DMS153 (cell line): Measurements from ENCODE around the gene AGBL4.

ENCODE experiments used
- DNase-seq: peaks from one replicate; lab custom pipeline; 2025; lab: John Stamatoyannopoulos, UW

The AGBL4 gene

DNA sequence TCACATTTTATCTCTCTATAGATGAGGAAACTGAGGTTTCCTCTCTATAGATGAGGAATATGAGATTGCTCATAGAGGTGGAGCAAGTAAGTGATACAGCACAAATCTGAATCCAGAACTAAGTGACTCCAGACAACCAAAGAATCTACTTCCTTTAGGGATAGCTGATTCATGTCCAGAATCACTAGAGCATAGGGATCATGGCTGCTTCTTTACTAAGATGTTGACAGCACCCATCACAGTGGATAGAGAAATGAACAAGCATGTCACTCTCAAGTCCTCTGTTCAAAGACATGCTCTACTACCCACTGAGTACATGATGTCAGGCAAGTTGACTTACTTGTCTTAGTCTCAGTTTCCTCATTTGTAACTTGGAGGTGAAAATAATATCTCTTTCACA is 1435.7 kb downstream of the AGBL4 start:
- DNase-seq: no peak

DNA sequence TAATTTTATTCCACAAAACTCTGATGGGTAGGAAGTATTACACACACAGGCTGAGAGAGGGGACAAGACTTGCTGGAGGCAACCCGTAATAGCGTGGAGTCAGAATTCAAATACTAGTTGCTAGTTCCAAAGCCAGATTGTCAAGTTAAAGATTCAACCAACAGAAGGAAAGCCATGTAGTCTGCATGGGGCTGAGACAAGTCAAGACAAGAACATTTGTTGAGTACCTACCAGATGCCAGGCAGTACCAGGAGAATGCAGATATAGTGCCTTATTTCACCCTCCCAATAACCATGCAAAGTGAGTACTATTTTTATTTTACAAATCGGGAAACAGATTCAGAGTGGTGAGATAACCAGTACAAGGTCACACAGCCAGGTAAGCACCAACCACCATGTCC is 1441.3 kb downstream of the AGBL4 start:
- DNase-seq: no peak

DNA sequence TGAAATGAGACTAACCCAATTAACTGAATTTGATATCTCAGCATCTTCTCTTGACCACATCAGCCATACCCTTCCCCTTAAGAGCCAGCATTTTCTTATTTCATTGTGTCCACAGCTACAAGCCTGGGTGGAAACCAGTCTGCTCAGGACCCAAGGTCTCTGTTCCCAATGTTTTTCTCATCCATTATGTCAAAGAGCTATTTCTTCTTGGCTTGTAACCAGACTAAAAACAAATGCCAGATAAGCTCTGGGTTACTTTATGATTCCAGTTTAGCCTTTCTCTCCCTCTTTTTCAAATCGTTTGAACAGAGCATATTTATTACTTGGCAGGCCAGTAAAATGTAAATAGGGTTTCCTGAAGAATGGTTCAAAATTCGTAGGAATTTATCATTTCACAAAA is 1442.5 kb downstream of the AGBL4 start:
- DNase-seq: no peak

DNA sequence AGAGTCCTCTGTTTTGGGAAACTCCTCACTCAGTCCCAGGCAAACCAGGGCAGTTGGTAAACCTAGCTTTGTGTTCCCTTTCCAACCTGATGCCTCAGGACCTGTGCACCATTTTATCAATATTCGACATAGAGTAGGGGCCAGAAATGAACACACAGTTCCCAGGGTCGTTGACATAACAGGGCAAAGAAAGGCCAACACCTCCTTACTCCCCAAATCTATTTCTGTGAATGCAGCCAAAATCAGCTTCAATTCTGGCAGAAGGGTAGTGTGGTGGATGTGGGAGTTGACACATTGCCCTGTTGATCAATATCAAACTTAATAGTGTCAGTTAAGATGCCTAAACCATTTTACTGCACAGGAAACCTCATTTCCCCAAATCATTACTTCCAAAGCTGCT is 1447.2 kb downstream of the AGBL4 start:
- no peak for DNase-seq

DNA sequence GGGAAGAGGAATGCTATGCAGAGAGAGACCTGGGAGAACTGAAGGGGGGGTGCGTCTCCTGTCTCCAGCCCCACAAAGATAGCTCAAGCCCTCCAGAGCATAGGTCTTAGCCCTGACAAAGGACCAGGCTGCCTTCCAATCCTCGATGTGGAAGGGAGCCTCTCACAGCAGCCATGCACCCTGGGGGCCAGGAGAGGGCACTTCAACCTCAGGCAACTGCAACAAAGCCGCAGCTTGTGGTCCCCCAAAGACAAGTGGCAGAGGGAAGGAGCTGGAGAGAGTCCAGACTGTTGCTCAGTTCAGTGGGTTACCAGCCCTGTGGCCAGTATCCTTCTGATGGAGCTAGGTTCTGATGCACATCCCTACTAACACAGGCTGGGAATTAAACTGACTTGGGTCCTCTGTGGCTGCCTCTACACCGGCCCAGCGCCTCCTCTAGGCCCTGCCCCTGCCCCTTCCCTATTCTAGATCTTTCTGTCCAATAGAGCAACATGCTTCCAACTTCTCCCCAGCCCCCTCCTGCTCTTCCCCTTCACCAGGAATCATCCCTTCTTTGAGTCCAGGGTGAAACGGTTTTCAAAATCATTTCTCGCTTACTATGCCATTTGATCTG is 1451.0 kb downstream of the AGBL4 start:
- peak; percentile 89 for DNase-seq

DNA sequence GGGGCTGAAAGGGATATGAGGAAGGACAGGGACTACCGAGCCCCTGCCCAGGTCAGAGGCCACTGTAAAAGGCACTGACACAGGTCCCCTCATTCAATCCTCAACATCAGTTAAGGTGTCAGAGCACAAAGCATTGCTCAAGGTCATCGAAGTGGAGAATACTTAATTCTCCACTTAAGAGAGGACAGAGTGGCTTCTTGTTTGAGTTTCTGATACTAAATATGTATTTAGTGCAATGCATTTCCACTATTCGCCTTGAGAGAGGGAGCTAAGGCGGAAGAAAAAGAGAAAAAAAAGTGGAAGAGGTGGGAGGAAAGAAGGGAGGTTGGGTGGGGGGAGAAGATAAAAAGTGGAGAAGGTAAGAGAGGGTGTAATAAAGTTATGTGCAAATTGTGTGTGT is 1451.6 kb downstream of the AGBL4 start:
- DNase-seq: no peak

DNA sequence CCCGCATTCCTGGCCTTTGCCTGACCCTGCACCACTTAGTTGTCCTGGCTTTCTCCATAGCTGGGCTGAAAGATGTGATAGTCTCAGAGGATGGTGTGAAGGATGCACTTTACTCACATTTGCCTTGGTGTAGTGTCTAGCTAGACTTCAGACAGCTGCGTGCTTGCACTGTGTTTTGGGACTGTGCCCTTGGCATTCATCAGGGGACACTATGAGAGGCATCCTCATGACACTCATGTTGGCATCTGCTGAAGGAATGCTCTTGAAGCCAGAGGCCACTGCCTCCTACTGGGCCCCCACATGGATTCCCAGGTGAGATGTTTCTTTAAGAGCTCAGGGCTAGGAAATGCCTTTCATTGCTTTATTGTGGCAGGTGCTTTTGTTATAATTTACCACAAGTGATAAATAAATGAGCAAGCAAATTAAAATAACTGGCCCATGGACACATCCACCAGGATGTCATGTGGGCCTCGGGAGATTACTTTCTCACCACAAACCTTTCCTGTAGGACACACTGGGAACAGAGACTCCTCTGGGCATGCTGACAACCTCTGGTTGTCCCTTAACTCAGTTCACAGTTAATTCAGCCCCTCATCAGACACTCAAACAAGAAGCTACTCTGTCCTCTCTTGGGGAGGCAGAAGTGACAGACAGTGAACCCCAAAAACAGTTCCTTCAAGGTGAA is 1452.3 kb downstream of the AGBL4 start:
- no peak for DNase-seq

DNA sequence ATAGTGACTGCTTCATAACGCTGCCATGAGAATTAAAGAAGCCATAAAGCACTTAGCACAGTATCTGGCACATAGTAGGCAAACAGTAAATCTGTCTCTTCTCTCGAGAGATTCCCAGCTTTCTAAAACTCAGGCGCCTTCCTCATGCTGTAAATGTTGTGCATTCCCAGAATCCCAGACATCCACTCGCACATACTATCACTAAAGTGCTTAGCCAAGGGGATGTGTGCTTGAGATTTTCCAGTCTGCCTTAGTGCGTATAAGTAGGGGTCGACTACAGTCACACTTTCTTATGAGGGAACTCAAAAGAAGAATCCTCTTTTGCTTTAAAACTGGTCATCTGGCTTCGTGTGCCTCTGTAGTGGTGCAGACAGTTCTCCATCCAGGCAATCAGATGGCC is 1453.2 kb downstream of the AGBL4 start:
- DNase-seq: no peak

DNA sequence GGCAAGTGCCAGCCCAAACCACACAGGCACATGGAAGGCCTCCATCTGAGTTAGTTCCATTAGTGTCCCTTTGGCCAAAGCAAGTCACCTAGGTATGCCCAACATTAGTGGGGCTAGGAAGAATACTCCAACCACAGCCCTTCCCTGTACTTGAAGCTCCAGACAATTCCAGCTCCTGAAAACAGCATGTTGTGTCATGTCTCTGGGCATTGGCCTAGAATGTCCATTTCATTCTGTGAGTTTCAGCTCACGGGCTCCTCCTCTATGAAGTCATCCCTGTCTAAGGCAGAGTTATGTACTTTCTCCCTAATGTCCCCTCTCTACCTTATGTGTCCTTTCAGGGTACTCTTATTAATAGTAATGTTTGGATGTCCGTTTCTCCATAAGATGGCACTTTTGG is 1455.3 kb downstream of the AGBL4 start:
- DNase-seq: no peak

DNA sequence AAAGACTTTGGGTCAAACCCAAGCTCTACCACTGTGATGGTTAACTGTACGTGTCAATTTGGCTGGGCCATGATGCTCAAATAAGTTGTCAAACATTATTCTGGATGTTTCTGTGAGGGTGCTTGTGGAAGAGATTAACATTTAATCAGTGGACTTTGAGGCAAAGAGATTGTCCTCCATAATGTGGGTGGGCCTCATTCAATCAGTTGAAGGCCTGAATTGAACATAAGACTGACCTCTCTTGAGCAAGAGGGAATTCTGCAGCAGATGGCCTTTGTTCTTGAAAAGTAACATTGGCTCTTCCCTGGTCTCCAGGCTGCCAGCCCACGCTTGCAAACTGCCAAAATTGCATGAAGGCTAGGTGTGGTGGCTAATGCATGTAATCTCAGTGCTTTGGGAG is 1457.3 kb downstream of the AGBL4 start:
- DNase-seq: no peak

DNA sequence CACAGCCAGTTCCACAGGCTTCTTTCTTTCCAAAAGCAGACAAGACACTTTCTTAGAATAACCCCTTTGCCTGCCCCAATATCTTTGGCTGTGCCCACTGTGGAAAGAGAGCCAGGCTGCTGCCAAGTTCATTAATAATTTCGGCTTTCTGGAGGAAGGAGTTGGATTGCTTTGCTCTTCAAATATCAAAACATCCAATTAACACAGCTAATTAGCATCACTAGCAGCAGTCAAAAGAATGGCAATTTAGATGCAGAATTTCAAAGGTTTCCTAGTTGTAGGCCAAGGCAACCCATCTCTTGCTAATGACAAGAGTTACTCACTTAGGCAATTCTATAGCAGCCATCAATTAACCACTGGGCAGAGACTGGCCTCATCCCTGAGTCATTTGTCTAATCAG is 1460.7 kb downstream of the AGBL4 start:
- no peak for DNase-seq

DNA sequence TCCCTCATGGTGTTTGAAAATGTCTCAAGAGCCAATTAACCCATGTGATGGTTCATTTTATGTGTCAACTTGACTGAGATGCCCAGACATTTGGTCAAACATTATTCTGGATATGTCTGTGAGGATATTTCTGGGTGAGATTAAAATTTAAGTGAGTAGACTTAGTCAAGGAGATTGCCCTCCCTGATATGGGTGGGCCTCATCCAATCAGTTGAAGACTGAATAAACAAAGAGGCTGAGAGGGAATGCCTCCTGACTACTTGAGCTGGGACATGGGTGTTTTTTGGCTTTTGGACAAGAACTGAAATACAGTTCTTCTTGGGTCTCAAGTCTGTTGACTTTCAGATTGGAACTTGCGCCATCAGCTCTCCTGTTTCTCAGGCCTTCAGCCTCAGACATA is 1462.3 kb downstream of the AGBL4 start:
- no peak for DNase-seq

DNA sequence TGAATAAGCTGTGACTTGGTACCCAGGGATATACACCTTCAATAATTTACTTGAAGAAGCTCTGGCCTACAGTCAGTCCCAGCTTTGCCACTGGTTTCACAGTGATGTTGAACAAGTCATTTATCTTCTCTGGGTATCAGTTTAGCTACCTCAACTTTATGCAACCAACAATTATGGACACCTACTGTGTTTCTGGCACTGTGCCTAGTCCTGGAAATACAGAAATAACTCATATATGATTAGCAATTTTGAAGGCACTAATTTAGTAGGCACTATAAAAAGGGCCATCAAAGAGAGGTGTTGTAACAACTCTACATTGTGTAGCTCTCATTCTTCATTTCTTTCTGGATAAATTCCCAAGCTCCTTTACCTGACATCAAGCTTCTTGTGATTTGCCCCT is 1463.2 kb downstream of the AGBL4 start:
- DNase-seq: no peak

DNA sequence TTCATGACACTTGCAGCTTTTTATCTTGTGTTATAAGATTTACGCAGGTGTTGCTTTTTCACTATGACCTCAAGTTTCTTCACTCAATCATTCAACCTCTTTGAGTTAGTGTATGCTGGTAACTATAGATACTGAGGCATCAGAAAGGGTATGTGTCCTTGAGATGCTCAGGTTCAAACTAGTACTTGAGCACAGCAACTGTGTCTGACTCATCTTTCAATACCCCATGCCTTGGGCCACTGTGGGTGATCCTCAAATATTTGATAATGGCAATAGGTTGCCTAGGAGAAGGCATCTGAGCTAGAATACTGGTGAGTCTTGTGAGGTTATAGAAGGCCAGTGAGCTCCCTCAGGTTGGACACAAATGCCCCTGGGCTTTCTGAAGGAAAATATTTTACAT is 1463.6 kb downstream of the AGBL4 start:
- DNase-seq: no peak

DNA sequence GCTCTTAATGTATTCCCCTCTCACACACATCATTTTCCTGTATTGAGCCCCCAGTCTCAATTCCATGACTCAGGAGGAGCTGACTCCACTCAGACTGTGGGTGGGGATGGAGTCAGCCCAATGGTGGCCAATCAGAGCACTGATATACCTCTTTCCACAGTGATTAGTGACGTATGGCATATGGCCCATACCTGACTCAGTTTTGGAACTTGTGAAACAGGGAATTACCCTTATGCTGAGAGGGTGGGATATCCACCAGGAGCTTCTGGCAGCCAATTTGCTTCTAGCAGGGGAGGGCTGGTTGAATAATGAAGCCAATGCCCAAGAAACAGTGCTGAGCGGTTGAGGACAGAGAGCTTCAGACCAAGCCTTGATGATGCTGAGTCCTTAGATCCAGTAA is 1465.4 kb downstream of the AGBL4 start:
- DNase-seq: no peak

DNA sequence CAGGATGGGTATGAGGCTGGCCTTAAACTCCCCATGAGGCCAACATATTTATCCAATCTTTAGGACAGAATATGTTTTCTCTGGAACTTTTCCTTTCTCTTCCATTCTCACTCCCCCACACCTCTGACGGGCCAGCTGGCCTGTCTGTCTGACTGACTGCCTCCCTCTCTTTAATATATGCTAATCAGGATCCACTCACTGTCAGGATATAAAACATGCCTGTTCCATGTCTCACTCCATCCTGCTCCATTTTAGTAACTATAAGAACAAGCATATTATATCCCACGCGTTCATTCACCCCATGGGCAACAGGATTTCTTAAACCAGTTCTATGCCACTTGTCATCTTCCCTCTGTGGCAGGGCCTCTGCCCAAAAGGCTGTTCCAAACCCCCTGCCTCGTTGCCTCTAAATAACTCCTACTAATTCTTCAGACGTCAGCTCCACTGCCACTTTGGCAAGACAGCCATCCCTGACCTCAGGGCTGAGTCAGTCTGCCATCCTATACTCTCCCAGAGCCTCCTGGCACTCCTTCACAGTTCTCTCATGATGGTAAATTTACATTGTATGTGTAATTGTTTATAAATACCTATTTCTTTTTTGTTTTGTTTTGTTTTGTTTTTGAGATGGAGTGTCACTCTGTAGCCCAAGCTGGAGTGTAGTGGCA is 1467.4 kb downstream of the AGBL4 start:
- no peak for DNase-seq

DNA sequence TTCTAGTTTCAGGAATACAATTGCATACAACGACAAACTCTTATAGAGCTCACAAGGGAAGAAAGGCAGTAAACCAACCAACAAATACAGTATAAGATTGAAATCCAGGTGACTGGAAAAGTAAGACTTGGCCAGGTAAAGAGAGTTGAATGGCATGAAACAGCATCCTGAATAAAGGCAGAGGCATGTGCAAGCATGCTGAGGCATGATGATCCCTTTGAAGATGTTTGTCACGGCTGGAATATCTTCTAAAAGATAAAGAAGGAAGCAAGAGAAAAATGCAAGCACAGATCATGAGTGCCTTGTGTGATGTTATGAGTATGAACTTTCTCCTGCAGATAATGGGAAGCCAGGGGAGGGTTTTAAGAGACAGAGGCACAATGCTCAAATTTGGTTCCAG is 1468.5 kb downstream of the AGBL4 start:
- no peak for DNase-seq

DNA sequence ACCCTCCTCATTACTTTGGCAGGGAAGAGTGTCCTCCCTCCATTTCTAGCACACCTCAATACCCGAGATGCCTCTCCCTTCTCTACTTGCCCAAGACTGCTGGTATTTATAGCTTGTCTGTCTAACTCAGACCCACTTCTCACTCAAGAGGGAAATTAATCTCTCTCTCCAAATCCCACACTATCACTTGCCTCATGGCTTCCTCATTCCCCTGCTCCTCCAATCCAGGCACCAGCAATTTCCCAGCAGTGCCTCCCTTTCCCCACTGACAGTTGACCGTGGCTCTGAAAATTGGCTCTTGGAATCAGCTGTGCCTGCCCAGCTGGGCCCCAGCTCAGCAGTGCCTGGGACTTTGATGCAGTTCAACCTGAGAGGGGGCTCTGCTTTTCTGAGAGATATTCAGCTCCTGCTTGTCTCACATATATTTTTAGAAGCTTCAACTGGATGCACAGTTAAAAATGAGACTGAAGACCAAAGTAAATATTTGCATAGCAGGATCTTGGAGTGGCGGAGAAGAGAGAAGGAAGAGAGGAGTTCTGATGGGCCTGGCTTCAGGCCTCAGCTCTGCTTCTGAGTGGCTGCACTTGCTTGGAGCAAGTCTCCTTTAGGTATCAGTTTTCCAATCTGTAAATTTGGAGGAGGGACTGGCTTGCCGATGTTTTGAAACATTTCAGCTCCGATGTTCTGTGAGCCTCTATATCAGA is 1470.7 kb downstream of the AGBL4 start:
- DNase-seq: no peak

DNA sequence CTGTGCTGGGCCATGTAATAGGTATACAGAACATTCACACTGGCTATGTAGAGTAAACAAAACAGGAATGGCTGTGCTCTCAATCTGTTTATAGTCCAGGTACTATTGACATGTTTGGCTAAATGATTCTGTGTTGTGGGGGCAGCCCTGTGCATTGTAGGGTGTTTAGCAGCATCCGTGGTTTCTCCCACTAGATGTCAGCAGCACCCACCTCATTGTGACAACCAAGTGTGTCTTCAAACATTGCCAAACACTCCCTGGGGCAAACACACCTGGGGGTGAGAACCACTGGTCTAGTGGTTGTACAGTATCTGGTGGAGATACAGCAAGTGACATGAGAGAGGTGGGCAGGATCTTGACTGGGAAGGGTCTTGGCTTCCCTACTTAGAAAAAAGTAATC is 1471.3 kb downstream of the AGBL4 start:
- DNase-seq: no peak

DNA sequence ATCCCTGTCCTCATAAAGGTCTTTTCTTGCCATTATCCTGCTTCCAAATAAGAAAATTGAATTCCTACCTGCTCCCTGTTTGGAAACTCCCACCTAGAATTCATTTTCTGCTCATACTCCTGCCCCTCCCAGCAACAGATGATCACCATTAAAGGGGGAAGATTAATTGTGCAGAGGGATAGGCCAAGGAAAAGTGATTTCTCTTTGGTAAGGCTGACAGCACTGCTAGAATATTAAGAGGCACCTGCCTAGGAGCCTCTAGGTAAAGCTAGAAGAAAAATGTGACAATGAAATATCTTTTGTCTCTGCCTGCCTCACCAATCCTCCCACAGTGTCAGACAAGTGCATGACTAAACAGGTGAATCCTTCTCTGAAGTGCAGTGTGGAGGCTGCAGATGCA is 1474.8 kb downstream of the AGBL4 start:
- DNase-seq: no peak

DNA sequence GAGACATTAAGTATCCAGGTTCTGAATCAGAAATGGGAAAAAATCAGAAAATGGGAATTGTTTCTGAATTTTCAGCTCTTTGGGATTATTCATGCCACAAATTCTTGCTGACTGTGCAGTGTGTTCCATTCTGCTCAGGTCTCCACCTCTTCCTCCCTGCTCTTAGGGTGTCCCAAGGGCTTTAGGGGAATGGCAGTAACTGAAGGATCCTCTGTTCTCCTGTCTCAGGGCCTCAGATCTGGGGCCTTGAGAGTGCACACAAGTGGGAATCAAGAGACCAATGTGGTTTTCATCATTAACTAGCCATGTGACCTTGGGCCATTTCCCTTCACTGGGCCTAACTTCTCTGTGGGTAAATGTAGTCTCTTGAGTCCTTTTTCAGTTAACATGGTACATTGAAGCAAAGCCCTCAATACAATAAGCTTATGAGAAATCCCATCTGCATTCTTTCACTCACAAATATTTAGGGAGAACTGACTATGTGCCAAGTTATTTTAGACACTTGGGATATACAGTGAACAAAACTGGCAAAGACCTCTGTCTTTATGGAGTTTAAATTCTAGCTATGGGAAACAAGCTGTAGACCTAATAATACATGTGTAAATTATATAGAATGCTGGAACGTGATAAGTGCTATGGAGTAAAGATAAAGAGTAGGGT is 1476.1 kb downstream of the AGBL4 start:
- DNase-seq: no peak

DNA sequence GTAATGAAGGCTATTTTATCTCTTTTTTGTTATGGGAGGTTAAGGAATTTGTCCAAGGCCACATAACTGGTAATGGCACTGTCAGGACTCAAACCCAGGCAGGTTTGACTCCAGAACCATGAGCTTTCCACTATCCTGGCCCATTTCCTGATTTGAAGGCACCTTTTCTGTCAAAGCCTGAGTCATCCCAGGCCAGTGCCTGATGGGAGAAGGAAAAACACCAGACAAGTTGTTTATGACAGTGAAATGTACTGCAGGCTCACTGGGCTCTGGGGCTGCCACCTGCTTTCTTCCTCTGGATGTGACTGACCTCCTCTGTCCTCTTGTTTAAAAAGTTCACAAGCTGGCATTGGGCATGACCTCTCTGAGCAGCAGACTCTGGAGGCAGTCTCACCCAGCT is 1479.9 kb downstream of the AGBL4 start:
- DNase-seq: no peak

DNA sequence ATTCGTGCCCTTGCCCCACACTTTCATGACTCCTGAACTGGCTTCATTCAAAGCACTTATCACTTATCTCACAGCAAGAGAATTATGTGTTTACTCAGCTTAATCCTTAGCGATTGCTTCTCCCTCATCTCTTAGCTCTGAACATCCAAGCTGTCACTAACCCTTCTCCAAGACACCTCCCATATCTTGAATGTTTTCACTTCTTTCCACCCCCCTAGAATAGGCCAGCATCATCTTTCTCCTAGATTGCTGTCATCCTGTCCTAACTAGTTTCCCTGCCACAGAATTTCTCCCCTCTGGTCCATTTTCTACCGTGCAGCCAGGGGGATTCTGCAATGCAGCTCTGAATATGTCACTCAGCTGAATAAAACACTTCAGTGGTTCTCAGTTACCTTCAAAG is 1483.2 kb downstream of the AGBL4 start:
- DNase-seq: no peak
